Measurements from ENCODE around the gene OR5AN1.
"Not testable (repeated sequence)": the region's sequence is repeated elsewhere in the genome, so short reads cannot be mapped to it uniquely, and the experiment has no call there.

OR5AN1 gene, protein sequence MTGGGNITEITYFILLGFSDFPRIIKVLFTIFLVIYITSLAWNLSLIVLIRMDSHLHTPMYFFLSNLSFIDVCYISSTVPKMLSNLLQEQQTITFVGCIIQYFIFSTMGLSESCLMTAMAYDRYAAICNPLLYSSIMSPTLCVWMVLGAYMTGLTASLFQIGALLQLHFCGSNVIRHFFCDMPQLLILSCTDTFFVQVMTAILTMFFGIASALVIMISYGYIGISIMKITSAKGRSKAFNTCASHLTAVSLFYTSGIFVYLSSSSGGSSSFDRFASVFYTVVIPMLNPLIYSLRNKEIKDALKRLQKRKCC

DNA sequence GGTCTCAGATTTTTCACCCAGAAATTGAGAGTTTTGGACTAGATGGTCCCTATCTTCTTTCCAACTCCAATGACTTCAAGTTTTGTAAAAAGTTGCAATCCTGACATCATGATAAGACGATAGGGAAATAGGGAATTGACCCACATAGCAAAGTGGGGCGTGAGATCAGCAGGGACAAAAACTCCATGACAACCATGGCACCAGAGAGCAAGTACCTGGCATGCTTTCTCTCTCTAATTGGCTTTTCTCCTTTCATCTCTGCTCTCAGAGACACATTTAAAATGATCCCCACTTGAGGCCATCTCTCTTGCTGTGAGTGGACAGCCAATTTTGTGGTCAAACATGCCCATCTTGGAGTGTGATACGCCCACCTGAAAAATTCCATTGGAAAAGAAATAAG, at the start of gene OR5AN1:
Gene OR5AN1, plus strand, starts transcription at position 301 of the 400 bp plus-strand sequence. CDS start 5,564 bp downstream, outside the sequence.
- DNase-seq, result no peak

DNA sequence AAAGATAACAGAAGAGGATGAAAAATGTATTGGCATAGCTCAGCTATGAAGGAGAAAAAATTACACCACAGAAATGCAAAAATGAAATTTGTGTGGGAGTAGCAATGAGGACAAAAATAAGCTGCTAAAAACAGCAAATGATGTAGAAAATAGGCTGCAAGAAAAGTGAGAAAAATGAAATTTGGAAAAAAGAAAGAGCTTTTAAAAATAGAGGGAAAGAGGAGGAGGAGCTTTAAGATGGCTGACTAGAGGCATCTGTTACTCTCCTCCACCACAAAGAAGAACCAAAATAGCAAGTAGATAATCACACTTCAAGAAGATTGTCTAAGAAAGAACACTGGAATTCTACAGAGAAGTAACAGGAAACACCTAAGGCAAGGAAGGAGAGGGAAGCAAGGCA, 23.7 kb upstream of the OR5AN1 start:
- no peak for DNase-seq

DNA sequence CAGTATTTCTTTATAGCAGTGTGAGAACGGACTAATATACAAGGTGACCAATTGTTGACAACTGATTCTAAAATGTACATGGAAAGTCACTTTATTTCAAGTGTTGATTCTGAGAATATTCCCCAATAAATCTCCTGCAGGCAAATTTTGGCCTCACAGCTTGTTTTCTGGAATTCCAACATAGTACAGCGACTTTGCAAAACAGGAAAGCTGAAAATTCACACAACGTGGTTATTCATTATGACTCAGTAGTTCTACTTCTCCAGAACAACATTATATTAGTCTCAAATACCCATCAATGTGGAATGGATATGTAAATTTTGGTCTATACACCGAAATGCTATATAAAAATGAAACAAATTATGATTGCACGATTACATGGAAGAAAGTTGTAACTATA, 22.5 kb upstream of the OR5AN1 start:
- no peak for DNase-seq

DNA sequence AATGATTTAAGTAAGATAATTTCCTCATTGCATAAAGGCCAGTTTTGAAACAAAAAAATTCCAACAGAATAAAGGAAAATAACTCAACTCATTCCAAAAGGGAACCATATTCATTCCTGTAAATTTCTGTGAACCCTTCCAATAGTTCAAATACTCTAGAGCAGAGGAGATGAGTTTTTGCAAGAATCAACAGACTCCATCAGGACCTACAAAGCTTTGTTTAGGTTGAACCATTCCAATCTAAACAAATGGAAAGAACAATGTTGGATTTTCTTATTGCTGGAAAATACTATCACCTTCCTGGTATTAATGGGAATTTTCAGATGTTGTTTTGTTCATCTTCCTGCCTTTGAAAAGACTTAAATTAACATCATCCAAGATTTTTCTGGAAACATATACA, 21.8 kb upstream of the OR5AN1 start:
- DNase-seq, result no peak

DNA sequence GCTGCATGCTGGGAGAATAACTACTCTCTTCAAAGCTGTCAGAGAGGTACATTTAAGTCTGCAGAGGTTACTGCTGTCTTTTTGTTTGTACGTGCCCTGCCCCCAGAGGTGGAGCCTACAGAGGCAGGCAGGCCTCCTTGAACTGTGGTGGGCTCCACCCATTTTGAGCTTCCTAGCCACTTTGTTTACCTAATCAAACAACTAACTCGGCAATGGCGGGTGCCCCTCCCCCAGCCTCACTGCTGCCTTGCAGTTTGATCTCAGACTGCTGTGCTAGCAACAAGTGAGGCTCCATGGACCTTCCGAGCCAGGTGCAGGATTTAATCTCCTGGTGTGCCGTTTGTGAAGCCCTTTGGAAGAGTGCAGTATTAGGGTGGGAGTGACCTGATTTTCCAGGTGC, 9.0 kb upstream of the OR5AN1 start:
- not testable (repeated sequence) for DNase-seq

DNA sequence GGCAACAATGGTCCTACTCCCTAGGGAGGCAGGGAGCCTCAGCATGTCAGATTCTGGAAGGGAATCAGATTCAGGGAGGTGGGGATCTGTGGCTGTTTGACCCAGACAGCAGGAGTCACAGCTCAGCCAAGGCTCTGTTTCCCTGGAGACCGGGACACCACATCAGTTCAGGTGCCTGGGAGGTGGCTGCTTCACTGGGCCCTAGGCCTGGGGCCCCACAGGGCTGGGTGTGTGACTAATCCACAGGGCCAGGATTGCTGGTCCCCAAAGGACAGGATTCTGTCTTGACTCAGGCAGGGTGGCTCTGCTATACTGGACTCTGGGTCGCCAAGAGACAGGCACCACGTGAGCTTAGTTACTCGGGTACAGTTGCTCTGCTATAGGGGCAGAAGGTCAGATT, 3.5 kb upstream of the OR5AN1 start:
- DNase-seq, result no peak

DNA sequence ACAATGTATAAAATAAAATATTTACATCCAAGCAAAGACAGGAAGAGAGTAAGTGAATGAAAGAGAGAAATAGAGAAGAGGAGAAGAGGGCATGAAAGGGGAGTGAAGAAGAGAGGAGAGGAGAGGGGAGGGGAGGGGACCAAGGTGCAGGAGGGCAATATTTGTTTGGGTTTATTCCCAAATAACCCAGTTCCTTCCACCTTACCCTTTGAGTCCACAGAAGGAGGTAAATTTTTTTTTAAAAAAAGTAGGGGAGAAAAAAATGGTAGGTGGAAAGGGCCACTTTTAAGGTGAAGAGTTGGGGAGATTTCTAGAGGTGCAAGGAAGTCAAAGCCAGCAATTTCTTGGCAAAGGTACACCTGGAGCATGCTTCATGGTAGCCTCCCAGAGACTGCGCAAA, 2.1 kb upstream of the OR5AN1 start:
- DNase-seq, result no peak

DNA sequence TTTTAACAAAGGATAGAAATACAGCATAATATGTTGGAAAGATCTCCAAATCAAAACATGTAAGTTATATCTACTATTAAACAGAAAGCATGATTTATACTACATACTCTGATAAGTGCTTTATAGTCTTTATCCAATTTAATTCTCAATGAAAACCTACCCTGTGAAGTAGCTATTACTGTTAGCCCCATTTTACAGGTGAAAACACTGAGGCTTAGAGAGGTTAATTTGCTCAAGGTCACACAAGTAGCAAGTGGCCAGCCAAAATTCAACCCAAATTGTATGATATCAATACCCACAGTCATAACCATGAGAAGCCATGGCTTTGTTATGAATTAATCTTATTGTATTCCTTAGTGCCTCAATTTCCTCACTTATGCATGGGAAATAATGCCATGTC, 675 bp upstream of the OR5AN1 start:
- no peak for DNase-seq

DNA sequence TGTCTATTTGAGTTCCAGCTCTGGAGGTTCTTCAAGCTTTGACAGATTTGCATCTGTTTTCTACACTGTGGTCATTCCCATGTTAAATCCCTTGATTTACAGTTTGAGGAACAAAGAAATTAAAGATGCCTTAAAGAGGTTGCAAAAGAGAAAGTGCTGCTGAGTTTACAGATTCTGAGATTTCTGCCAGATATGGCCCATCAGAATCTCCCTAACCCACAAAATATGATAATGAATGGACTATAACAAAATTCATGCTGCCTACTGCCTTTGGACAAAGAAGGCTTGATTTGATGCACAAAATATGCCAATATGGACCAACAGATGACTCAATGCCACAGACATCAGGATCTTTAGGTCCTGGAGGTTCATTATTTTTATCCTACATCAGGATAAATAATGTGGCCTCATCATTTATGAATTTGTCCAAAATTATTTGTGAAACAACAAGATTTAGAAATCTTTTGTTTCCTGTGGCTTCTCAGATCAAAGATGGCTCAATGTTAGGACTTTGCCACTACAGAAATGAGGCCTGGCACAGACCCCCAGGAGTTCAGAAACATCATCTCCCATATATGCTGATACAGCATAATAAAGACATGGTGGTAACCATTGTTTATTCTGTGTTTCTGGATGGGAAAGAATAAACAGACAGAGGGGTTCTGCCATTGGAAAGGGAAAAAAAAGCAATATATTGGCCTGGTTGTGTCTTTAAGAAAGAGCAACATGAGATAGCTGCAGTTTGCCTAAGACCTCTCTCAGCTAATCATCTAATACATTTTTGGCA, 6.7 kb downstream of the OR5AN1 start:
- DNase-seq, result no peak

DNA sequence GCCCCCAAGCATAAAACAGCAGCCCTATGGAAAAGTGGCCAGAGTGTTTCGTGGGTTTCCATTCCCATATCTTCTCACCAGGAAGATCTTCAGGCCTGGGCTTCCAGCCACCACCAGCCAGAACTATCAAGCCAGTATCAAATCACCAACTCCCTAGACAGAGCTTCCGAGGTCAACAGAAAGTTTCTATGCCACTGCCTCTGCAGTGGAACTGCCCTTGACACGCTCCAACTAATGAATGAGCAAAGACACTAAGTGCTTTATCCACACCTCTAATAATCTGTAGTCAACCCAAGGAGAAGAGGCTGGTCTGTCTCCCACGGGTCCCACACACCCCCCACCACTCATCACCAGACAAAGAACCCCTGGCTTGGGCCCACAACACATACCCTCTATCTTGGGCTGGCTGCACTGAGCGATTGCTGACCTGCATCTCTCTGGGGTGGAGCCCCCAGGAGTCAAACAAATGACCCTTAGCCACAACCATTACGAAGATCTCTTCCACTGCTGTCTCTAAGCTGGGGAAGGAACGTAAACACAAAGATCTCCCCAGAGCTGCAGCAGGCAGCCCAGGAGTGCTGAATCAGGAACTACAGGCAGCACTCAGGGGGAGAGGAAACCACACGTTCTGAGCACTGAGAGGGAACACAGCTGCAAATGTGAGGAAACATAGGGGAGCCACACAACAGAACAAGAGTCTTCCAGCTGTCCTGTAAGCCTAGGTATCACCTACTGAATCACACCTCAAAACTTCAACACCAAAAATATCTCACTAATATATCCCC, 9.7 kb downstream of the OR5AN1 start:
- DNase-seq, result no peak

DNA sequence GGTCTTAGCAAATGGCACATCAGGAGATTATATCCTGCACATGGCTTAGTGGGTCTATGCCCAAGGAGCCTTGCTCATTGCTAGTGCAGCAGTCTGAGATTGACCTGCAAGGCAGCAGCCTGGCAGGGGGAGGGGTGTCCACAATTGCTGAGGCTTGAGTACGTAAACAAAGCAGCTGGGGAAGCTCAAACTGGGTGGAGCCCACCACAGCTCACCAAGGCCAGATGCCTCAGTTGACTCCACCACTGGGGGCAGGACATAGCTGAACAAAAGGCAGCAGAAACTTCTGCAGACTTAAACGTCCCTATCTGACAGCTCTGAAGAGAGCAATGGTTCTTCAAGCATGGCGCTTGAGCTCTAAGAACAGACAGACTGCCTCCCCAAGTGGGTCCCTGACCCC, 13.6 kb downstream of the OR5AN1 start:
- not testable (repeated sequence) for DNase-seq

DNA sequence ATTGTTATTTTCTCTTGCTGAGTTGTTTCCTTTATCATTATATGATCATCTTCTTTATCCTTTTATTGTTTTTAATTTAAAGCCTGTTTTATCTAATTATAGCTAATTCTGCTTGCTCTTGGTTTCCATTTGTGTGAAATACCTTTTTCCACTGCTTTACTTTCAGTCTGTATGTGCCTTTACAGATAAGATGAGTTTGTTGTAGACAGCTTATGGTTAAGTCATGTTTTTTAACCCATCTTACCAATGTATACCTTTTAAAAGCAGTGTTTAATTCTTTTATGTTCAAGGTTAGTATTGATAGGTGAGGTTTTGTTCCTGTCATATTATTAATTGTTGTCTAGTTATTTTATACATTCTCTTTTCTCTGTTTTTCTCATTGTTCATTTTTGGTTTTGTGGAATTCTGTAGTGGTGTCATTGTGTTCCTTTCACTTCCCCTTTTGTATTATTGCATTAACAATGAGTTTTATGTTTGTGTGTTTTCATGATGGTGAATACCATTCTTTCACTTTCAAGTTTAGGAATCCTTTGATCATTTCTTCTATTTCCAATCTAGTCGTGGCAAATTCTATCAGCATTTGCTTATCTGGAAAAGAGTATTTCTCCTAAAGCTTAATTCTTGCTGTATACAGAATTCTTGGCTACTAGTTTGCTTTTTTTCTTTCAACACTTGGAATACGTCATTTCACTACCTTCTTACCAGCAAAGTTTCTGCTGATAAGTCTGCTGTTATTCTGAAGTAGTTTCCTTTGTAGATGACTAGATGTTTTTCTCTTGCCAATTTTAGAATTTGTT, 21.8 kb downstream of the OR5AN1 start:
- DNase-seq, result no peak

DNA sequence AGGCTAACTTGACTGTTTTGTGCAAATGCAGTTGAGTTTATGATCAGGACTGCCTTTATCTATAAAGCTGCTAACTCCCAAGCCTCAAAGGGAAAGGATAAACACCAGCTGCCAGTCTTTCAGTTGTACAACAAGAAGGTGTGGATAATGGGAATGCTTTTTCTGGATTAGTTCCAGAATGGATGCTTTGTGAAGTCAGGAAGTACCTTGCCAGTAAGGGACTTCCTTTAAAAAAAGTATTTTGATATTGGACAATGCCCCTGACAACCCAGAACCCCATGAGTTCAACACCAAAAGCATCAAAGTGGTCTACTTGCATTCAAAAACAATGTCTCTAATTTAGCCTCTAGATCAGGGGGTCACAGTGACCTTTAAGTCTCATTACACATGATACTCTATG, 35.5 kb downstream of the OR5AN1 start:
- DNase-seq, result no peak

DNA sequence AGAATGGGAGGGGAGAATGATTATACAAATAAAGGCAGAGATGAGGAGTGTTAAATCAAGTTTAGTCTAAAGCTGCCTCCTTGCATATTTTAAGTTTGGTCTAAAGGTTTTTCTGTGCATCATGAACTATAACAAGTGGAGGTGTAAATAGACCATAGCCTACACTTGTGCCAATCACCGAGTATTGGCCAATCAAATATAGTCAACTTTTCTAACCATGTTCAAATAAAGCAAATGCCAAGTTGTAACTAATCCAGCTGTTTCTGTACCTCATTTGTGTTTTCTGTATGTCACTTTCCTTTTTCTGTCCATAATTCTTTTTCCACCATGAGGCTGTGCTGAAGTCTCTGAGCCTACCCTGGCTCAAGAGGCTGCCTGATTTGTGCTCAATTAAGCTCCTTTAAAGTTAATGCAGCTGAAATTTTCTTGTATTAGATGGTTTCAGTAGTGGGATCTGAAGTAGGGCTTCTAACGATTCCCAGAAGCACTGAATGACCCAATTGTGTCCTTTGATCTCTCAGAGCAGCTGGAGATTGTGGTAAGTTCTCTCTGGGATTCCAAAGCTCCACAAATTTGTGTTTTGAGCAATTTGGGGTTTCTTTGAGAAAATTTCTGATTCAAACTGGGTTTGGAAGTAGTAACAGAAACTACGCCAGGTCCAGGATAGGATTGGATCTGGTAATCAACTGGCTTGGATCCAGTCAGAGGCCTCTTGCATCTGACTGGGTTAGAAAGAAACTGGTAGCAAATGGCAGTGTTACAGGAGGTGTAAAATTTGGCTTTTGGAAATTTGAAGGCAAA, 42.0 kb downstream of the OR5AN1 start:
- DNase-seq, result no peak

DNA sequence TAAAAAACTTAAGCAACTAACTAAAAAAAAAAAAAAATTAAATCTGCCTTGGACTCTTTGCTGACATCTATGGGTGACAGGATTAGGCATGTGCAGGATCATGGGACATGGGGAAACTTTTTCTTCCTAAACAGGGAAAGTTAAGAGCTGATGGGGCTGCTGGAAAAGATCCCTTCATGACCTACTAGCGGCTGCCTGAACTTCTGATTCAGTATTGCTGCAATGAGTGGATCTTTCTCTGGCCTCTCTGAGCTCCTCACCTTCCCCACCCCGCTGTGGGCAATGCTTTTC, 42.5 kb downstream of the OR5AN1 start:
- DNase-seq, result no peak

DNA sequence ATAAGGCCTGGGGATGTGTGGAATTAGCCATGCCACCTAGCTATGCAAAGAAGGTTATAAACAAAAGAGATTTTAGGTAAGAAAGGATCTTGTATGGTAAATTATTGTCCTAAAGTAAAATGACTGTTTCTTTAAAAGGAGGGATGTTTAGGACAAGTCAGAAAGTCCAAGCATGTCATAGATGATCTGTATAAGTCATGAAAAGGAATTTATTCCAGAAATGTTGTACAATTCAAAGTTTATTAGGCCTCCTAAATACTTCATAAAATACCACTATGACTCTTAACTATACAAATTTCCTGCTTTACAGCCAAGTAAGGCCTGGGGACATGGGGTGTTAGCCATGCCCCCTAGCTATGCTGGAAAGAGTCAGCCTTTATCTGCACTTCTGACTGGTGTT, 44.9 kb downstream of the OR5AN1 start:
- DNase-seq, result no peak

DNA sequence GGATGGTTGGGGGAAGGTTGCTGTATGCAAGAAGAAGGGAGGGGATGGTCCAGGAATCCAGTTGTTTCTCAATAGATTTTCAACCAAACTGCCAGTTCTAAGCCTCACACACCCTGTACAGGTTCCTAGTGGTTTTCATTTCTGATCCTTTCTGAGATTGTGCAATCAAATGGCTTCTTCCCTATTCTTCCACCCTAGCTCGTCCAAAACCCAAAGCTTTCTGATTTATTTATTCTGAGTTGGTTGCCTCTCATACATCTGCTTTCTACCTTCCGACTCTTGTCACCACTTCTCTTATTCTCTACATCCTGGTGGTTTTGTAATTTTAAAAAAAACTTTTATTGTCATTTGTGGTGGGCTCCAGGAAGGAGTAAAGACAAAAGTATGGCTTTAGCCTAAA, 55.0 kb downstream of the OR5AN1 start:
- DNase-seq, result no peak

DNA sequence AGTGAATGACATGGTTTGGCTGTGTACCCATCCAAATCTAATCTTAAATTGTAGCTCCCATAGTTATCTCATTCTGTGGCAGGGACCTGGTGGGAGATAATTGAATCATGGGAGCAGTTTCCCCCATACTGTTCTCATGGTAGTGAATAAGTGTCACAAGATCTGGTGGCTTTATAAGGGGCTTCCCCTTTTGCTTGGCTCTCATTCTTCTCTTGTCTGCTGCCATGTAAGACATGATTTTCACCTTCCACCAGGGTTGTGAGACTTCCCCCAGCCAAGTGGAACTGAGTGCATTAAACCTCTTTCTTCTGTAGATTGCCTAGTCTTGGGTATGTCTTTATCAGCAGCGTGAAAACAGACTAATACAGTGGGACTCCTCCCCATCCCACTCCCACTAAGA, 56.4 kb downstream of the OR5AN1 start:
- no peak for DNase-seq

DNA sequence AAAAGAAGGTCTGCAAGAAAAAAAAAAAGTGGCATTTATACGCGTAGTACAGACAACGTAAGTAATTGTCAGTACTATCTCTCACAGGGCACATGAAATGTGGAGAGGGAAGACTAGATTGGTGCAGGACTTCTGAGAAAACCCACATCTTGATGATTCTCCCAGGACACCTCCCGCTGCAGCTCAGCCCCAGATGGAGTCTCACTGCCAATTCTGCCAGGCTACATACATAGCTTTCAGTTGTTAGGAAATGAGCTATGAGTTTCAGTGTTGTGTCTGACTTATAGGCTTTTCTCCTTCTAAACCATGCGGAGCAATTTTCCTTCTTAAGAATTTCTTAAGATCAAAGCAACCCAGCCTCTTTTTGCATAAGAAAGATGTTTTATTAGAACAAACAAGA, 57.9 kb downstream of the OR5AN1 start:
- no peak for DNase-seq

DNA sequence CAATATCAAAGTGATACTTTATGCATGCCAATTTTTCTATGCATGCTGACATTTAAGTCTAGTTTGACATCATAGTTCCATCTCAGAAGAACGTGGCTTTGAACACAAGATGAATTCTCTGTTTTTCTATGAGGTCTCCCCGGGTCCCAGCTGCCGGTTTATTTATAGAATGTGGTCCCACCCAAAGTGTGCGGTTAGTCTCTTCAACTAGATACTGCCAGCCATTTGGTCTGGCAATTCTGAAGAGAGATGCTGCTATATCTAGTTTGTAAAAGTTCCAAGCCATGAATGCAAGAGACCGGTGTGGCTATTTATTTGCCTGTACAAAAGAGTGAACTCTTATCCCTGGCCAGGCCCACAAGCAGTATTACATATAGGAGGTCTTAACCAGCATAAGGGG, 58.3 kb downstream of the OR5AN1 start:
- DNase-seq, result no peak

DNA sequence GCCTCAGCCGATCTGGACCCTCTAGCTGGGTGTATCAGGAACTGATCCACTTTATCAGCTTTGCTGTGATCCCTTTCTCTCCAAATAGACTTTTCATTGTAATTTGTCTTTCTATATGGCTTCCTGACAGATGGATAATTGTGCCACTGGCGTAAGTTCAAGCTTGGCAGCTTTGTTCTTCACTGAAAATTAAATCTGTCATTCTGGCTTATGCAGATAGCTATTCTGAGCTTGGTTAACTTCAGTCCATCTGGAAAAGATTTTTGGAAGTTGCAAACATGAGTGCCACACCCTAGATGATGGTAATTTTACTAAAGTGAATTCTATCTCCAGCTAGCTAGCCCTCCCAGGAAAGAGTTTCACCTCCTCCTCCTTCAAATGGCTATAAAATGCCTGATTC, 59.5 kb downstream of the OR5AN1 start:
- DNase-seq, result no peak

All from NCI-H2227 treated with DMSO at 0.1 percent for 48 hours (cell line).